SK-N-SH (cell line): ENCODE measurements around the gene OR8G1. TPM values are rescaled to one million over a fixed set of nuclear protein-coding genes. Genes with fewer than 3 reads are reported as not detected.
"Not testable (repeated sequence)": the region's sequence is repeated elsewhere in the genome, so short reads cannot be mapped to it uniquely, and the experiment has no call there.

Experiments
- CTCF ChIA-PET: fragments of 300-600, 350-600 bp; formaldehyde crosslinking; extraction: SDS; loops from one replicate; lab custom pipeline; 2021; lab: Yijun Ruan, JAX
- POLR2A ChIA-PET: fragments of 350-600 bp; sonication (Branson Sonifier 250); formaldehyde crosslinking; extraction: SDS; loops from one replicate; lab custom pipeline; 2020; ENCODE audit warnings: antibody characterized with exemption, inconsistent platforms; lab: Yijun Ruan, JAX
- DNase-seq: peaks from one replicate; pipeline ENCODE4 v3.0.0; 2012
- H2AFZ ChIP-seq: fragments of 200-600 bp; sonication (generic); 2 replicates; pipeline ENCODE4 v1.8.1; 2016; ENCODE audit warnings: antibody characterized with exemption, mild to moderate bottlenecking, low read depth
- H3F3A ChIP-seq: fragments of 200-600 bp; sonication (generic); replicated peaks from 2 replicates; pipeline ENCODE3; 2016; ENCODE audit warnings: antibody characterized with exemption, mild to moderate bottlenecking; ENCODE audit not compliant: insufficient read depth
- H3K27ac ChIP-seq, 2 experiments: fragments of 200-500 bp in 1 of 2; fragments of 200-600 bp in 1 of 2; sonication (Bioruptor generic) in 1 of 2; sonication (generic), shearing (Covaris generic) in 1 of 2; 2 replicates each; pipeline versions ENCODE4 v1.5.1 to v1.6.1; 2014 to 2016; ENCODE audit warnings: low read depth in 2 of 2, inconsistent platforms in 1 of 2, low read length in 1 of 2, mild to moderate bottlenecking in 1 of 2, mixed read lengths in 1 of 2
- H3K27me3 ChIP-seq: fragments of 200-600 bp; sonication (generic), shearing (Covaris generic); 2 replicates; pipeline ENCODE4 v1.6.1; 2016; ENCODE audit warnings: mixed run types; ENCODE audit not compliant: insufficient read depth
- H3K36me3 ChIP-seq, 2 experiments: fragments of 200-500 bp in 1 of 2; fragments of 200-600 bp in 1 of 2; sonication (Bioruptor generic) in 1 of 2; sonication (generic) in 1 of 2; replicated peaks in 1 of 2; 2 replicates each; pipeline versions ENCODE3 to v1.5.1; 2014 to 2016; ENCODE audit warnings: low read length in 1 of 2, mild to moderate bottlenecking in 1 of 2; ENCODE audit not compliant: insufficient read depth in 2 of 2, control insufficient read depth in 1 of 2
- H3K4me1 ChIP-seq, 2 experiments: fragments of 200-500 bp in 1 of 2; fragments of 200-600 bp in 1 of 2; sonication (Bioruptor generic) in 1 of 2; sonication (generic), shearing (Covaris generic) in 1 of 2; 2 replicates each; pipeline versions ENCODE4 v1.5.1 to v1.6.1; 2014 to 2016; ENCODE audit warnings: low read depth in 1 of 2, low read length in 1 of 2, mixed run types in 1 of 2; ENCODE audit not compliant: insufficient read depth in 2 of 2, control insufficient read depth in 1 of 2
- H3K4me2 ChIP-seq: fragments of 200-600 bp; sonication (generic), shearing (Covaris generic); 2 replicates; pipeline ENCODE4 v1.6.1; 2017; ENCODE audit warnings: mixed run types
- H3K4me3 ChIP-seq, 2 experiments: fragments of 200-500 bp in 1 of 2; fragments of 200-600 bp in 1 of 2; sonication (Bioruptor generic) in 1 of 2; sonication (generic), shearing (Covaris generic) in 1 of 2; 2 replicates each; pipeline versions ENCODE4 v1.5.1 to v1.8.1; 2014 to 2016; ENCODE audit warnings: low read depth in 2 of 2, inconsistent platforms in 1 of 2, low read length in 1 of 2, mild to moderate bottlenecking in 1 of 2, mixed read lengths in 1 of 2, moderate library complexity in 1 of 2
- H3K79me2 ChIP-seq: fragments of 200-600 bp; sonication (generic); 2 replicates; pipeline ENCODE4 v1.8.1; 2017; ENCODE audit warnings: mild to moderate bottlenecking; ENCODE audit not compliant: insufficient read depth
- H3K9ac ChIP-seq: fragments of 200-600 bp; sonication (generic); 2 replicates; pipeline ENCODE4 v1.6.1; 2017; ENCODE audit warnings: mixed run types
- H3K9me2 ChIP-seq: fragments of 200-600 bp; sonication (generic); 2 replicates; pipeline ENCODE4 v1.6.1; 2017; ENCODE audit warnings: mixed run types
- H3K9me3 ChIP-seq: fragments of 200-600 bp; sonication (generic); 2 replicates; pipeline ENCODE4 v1.6.1; 2017; ENCODE audit warnings: mixed run types, mild to moderate bottlenecking, moderate library complexity
- H4K20me1 ChIP-seq: fragments of 200-600 bp; sonication (generic); 2 replicates; pipeline ENCODE4 v1.6.1; 2017; ENCODE audit warnings: mild to moderate bottlenecking, mixed run types; ENCODE audit not compliant: insufficient read depth
- CHD2 ChIP-seq: fragments of 150-350 bp; IDR thresholded peaks from 2 replicates; pipeline ENCODE4 v1.6.1; 2018; ENCODE audit warnings: low read length; ENCODE audit not compliant: partially characterized antibody
- ELF1 ChIP-seq: IDR thresholded peaks from 2 replicates; pipeline ENCODE4 v1.4.0; 2012
- FOXM1 ChIP-seq: IDR thresholded peaks from 2 replicates; pipeline ENCODE4 v1.4.0; 2012; ENCODE audit warnings: low read depth, mild to moderate bottlenecking
- GABPA ChIP-seq: IDR thresholded peaks from 2 replicates; pipeline ENCODE4 v1.4.0; 2012; ENCODE audit warnings: low read depth, mild to moderate bottlenecking
- GATA2 ChIP-seq: sonication (generic); formaldehyde crosslinking; IDR thresholded peaks from 2 replicates; pipeline ENCODE4 v1.5.0; 2020; ENCODE audit warnings: mild to moderate bottlenecking, missing genetic modification reagents
- JUND ChIP-seq: IDR thresholded peaks from 2 replicates; pipeline ENCODE4 v1.4.0; 2012
- MAX ChIP-seq: IDR thresholded peaks from 2 replicates; pipeline ENCODE4 v1.4.0; 2012; ENCODE audit warnings: low read depth
- MXI1 ChIP-seq: IDR thresholded peaks from 2 replicates; pipeline ENCODE4 v1.6.1; 2012; ENCODE audit warnings: mild to moderate bottlenecking, low read depth, low read length, improper control_type of control experiment
- NRF1 ChIP-seq: IDR thresholded peaks from 2 replicates; pipeline ENCODE4 v1.6.1; 2012; ENCODE audit warnings: low read depth, mild to moderate bottlenecking, low read length
- REST ChIP-seq: IDR thresholded peaks from 2 replicates; pipeline ENCODE4 v1.6.1; 2012; ENCODE audit warnings: mild to moderate bottlenecking, low read depth, low read length, moderate library complexity
- RFX5 ChIP-seq: IDR thresholded peaks from 2 replicates; pipeline ENCODE4 v1.6.1; 2012; ENCODE audit warnings: mild to moderate bottlenecking, improper control_type of control experiment, low read length
- RXRA ChIP-seq: IDR thresholded peaks from 2 replicates; pipeline ENCODE4 v1.4.0; 2012; ENCODE audit warnings: low read depth, mild to moderate bottlenecking, borderline replicate concordance
- SIN3A ChIP-seq: IDR thresholded peaks from 2 replicates; pipeline ENCODE4 v1.6.1; 2012; ENCODE audit warnings: low read depth, mild to moderate bottlenecking, low read length, moderate library complexity, borderline replicate concordance
- TAF1 ChIP-seq: IDR thresholded peaks from 2 replicates; pipeline ENCODE4 v1.6.1; 2012; ENCODE audit warnings: low read depth, mild to moderate bottlenecking, low read length, moderate library complexity, borderline replicate concordance
- TCF12 ChIP-seq: IDR thresholded peaks from 2 replicates; pipeline ENCODE4 v1.4.0; 2012
- TEAD4 ChIP-seq: IDR thresholded peaks from 2 replicates; pipeline ENCODE4 v1.4.0; 2012; ENCODE audit warnings: mild to moderate bottlenecking, borderline replicate concordance; ENCODE audit not compliant: insufficient read depth
- USF2 ChIP-seq: fragments of 150-350 bp; IDR thresholded peaks from 2 replicates; pipeline ENCODE4 v1.6.1; 2017; ENCODE audit warnings: antibody characterized with exemption, low read length, low read depth, borderline replicate concordance
- WGBS: methylation state at CpG from one replicate; pipeline ENCODE4 v1.1.6; 2017; ENCODE audit warnings: low lambda C conversion rate; 5-methylcytosine and 5-hydroxymethylcytosine counted together
- polyA plus RNA-seq, 3 experiments: library from polyadenylated mRNA; depleted of rRNA; stranded (reverse); fragments of >200 nt; gene quantifications; 2 replicates each; pipeline ENCODE4 v1.2.3, GENCODE V29; 2012

OR8G1 gene
- polyA plus RNA-seq, 1 of the 3 experiments (the other 2 are of a cell fraction), result not detected

GRCh38 chr11:124238512-124238911, 2.4 kb upstream of the OR8G1 start:
- Histone ChIP-seq H2AFZ (no peak overlapping the region), H3K4me1 (no peaks in the 10 kb centered on the region), H4K20me1 (no peaks in the 10 kb centered on the region), H3K9me2 (no peaks in the 10 kb centered on the region)
- no peak for TF ChIP-seq JUND
- TF ChIP-seq NRF1, result no peak
- no peak for TF ChIP-seq GABPA
- TF ChIP-seq MXI1, result no peak
- no peak for TF ChIP-seq RFX5
- no peak for TF ChIP-seq FOXM1
- no peak for TF ChIP-seq TEAD4
- TF ChIP-seq TCF12, result no peak
- TF ChIP-seq RXRA, result no peak
- no peak for TF ChIP-seq ELF1
- TF ChIP-seq, all 33 proteins: peak for 0
- no peaks in the 10 kb centered on the region for H3K9me3 ChIP-seq
- H3K4me3 ChIP-seq, result no peak overlapping the region
- no peaks in the 10 kb centered on the region for H3F3A ChIP-seq
- DNase-seq, result no peak
- WGBS, result 9% methylated on average over 5 of the region's 5 CpGs
- POLR2A ChIA-PET, result no interaction called here
- no peaks in the 10 kb centered on the region for H3K36me3 ChIP-seq
- H3K4me2 ChIP-seq, result no peak overlapping the region
- H3K9ac ChIP-seq, result no peak overlapping the region
- no peaks in the 10 kb centered on the region for H3K27me3 ChIP-seq
- H3K27ac ChIP-seq, result no peak overlapping the region
- CTCF ChIA-PET, result interaction anchor here (1.0 kb wide), 1 partner anchor 44 kb away, joined by 3 read pairs; no protein-coding TSS in a partner anchor
- no peaks in the 10 kb centered on the region for H3K79me2 ChIP-seq

- H3K4me1 ChIP-seq, CTCF ChIA-PET, H3K79me2 ChIP-seq, H3K27me3 ChIP-seq, H4K20me1 ChIP-seq, H3K9me3 ChIP-seq, H3K27ac ChIP-seq, H3K4me2 ChIP-seq, H2AFZ ChIP-seq, H3K9me2 ChIP-seq, H3K9ac ChIP-seq, H3F3A ChIP-seq, DNase-seq, POLR2A ChIA-PET, H3K36me3 ChIP-seq, H3K4me3 ChIP-seq: not testable (repeated sequence)
- WGBS, result 0% methylated on average over 3 of the region's 3 CpGs
These were observed 9.0 kb downstream of the OR8G1 start for GRCh38 chr11:124249869-124250268.

GRCh38 chr11:124256076-124256475, 15.2 kb downstream of the OR8G1 start, which contains the start of gene OR8G5:
Gene OR8G5, plus strand, starts transcription at chr11:124256376. Its CDS starts 8,556 bp downstream, at chr11:124264932.
- H3K9ac ChIP-seq, result no peak within 1 kb of the TSS

More at GRCh38 chr11:124256076-124256475, 15.2 kb downstream of the OR8G1 start, which contains the start of gene OR8G5:
- no peaks in the 10 kb centered on the region for H4K20me1 ChIP-seq
- H3K36me3 ChIP-seq, result no peaks in the 10 kb centered on the region
- H3K9me2 ChIP-seq, result no peaks in the 10 kb centered on the region
- WGBS, result 0% methylated on average over 4 of the region's 4 CpGs
- H3K79me2 ChIP-seq, result no peaks in the 10 kb centered on the region
- CTCF ChIA-PET, result interaction anchor here (0.5 kb wide), 1 partner anchor 1183 kb away, joined by 3 read pairs; no protein-coding TSS in a partner anchor
- DNase-seq, result no peak
- no peaks in the 10 kb centered on the region for H3K27me3 ChIP-seq
- H3K27ac ChIP-seq, result no peak within 1 kb of the TSS
- POLR2A ChIA-PET, result no interaction called here
- no peaks in the 10 kb centered on the region for H3F3A ChIP-seq
- H3K4me3 ChIP-seq, result no peak within 1 kb of the TSS
- no peaks in the 10 kb centered on the region for H3K9me3 ChIP-seq
- H3K4me1 ChIP-seq, result no peaks in the 10 kb centered on the region
- H3K4me2 ChIP-seq, result no peak within 1 kb of the TSS
- TF ChIP-seq REST (no peak), RFX5 (no peak), ELF1 (no peak), SIN3A (no peak), USF2 (no peak), JUND (no peak), NRF1 (no peak), TAF1 (no peak), MAX (no peak), CHD2 (no peak), GATA2 (CRISPR knock-in tag) (no peak), FOXM1 (no peak)
- H2AFZ ChIP-seq, result no peak within 1 kb of the TSS
